GM19238 (cell line): Measurements from ENCODE around the gene RPTOR.
"Not testable (repeated sequence)": the region's sequence is repeated elsewhere in the genome, so short reads cannot be mapped to it uniquely, and the experiment has no call there.

Source experiments
- DNase-seq: peaks from one replicate; pipeline ENCODE4 v3.0.0; 2011; ENCODE audit warnings: low spot score; ENCODE audit not compliant: insufficient read length

Gene RPTOR

DNA sequence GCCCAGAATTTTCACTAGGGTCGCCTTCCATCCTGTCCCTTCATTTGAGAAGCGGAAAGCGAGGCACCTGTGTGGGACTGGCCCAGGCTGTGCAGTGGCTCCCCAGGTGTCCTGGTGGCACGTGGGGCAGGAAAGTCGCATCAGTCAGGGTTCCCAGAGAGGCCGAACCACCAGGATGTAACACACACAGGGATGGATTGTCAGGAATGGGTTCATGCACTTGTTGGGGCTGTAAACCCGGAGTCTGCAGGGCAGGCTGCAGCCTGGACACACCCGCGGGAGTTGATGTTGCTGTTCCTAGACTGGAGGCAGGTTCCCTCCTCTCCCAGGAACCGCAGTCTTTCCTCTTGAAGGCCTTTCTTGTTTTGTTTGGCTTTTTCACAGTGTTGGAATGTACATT, 30.7 kb upstream of the RPTOR start:
- DNase-seq, result no peak

DNA sequence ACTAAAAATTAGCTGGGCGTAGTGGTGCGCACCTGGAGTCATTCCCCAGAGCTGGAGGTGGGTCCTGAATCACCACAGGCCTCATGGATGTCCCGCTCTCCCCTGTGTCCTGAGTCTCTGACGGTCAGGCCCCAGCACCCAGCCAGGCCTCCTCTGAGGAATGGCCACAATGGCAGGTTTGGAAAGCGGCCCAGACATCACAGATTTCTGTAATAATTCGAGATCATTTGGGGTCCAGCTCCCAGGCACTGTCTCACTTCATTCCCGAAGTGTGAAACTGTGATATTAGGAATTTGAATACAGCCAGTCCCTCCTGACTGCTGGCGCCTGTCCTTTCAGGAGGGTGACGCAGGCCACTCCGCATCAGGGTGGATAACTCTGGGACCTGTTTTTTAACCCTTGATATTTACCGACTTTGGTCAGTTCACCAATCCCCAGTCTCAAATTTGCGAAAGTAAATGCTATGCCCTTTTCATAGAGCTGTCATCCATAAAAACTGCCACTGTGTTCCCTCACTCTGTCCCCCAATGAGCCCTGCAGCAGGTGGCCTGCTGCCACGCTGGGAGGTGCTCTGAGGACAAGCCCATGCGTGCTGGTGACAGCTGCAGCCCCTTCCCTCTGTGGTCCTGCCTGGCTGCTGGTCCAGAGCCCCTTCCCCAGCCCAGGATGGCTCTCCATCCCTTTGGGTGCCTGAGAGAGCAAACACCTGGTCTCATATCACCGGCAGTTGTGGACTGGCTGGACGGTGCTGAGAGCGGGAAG, 28.3 kb upstream of the RPTOR start:
- no peak for DNase-seq

- DNase-seq, result no peak
Measured at GRCh38 chr17:80517641-80518040, 27.0 kb upstream of the RPTOR start.

DNA sequence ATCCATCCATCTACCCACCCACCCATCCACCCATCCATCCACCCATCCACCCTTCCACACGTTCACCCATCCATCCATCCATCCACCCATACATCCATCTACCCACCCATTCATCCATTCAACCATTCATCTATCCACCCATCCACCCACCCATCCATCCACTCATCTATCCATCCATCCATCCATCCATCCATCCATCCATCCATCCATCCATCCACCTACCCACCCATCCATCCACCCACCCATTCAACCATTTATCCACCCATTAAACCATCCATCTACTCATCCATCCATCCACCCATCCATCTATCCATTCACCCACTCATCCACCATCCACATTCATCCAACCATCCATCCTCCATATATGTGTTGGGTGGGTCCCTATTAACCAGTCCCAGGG, 26.2 kb upstream of the RPTOR start:
- no peak for DNase-seq

GRCh38 chr17:80519091-80519781, 25.4 kb upstream of the RPTOR start:
- no peak for DNase-seq

DNA sequence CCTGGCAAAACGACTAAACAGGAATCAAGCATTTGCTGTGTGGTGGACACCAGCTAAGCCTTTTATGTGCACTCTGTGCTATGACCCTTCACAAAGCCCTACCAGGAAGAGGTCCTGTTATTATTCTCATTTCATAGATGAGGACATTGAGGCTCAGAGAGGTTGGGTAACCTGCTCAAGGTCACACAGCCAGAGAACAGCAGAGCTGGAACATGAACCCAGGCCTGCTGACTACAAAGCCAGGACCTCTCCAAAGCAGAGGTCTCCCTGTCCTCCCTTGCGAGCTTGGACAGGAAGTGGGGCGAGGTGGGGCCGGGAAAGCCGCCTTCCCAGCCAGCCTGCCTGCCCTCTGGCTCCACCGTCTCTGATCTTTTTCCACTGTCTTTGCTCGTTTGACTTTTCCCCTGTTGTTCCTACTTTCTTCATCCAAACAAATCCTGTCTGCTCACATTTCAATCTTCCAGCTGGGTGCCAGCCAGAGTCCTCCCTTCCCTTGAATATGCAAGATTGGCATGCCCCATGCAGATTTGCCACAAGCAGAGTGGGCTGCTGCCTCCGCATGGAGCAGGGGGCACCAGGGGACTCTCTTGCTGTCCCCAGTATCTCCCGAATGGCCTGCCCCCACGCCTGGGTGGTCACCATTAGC, 23.7 kb upstream of the RPTOR start:
- DNase-seq, result no peak

DNA sequence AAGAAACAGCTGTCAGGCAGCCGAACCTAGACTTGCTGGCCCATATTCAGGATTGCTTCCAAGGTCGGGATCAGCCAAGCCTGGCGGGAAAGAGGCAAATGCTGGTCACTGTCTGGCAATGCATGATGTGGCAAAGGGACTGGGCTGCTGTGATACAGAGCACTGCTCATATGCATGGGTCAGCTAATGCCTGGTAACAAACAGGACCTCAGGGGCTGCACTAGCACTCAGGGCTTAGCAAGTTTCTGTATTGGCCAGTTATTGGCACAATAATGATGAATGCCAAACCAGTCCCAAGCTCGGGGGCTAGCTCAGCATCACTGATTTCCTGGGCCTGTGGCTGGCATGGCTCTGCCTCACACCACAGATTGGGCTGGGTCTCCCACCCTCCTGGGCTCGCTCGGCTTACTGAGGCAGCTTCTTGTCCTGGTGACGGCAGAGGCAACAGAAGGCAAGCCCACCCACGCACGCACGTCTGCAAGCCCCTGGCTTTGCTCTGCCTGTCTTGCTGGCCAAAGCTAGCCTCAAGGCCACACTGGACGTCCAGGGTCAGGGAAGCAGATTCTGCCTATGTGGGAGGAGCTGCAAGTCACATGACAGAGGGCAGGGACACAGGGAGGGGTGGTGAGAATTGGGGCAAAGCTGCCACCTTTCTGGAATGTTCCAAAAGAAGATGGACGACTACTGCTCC, 21.4 kb upstream of the RPTOR start:
- DNase-seq, result no peak

- no peak for DNase-seq
Measured at GRCh38 chr17:80523956-80524712, 20.5 kb upstream of the RPTOR start.

GRCh38 chr17:80526116-80526910, 18.3 kb upstream of the RPTOR start:
- DNase-seq, result no peak

GRCh38 chr17:80527016-80527645, 17.5 kb upstream of the RPTOR start:
- no peak for DNase-seq

DNA sequence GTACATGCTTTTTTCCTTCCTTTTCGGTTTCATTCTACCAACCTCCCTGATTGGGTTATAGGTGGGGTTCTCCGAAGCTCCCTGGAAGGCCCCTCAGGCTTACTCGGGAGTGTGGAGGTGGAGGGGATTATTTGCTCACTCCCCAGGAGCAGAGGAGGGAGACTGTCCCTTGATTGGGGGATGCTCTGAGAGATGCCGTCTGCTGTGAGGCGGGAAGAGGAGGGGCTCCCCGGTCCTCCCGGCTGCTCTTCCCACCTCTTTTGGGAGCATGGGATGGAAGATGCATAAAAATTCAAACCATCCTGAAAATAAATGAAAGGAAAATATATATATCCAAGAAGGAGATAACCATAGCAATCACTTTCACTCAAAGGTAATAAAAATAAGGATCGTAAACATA, 16.1 kb upstream of the RPTOR start:
- DNase-seq, result no peak

DNA sequence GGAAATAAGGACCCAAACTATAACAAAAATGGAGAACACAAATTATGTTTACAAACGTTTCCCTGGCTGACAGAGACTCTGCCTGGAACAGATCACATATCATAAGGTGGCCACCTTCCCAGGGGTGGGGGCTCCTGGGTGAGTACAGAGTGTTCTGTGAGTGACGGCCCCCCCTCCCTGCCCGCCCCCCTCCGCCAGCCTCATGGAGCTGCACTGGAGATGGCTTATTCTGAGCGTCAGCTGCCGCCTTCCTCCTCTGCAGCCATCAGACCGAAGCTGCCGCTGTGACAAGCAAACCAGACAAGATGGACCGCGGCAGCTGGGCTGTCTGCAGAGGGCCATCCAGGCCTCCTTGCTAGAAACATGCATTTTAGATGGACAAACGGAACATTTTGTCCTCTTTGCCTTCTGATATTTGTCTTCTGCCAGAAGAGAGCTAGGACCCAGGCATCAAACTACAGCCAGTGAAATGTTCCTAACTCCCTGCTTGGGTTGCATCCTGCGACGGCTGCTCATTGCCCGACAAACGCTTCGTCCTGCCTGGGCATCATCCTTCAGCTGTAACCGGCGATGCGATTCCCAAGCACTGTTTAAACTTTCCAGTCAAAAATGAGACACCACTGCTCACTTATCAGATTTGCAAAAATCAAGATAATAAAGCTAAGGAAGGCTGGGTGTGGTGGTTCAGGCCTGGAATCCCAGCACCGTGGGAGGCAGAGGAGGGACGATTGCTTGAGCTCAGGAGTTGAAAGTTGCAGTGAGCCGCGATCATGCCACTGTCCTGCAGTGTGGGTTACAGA, 15.3 kb upstream of the RPTOR start:
- no peak for DNase-seq

DNA sequence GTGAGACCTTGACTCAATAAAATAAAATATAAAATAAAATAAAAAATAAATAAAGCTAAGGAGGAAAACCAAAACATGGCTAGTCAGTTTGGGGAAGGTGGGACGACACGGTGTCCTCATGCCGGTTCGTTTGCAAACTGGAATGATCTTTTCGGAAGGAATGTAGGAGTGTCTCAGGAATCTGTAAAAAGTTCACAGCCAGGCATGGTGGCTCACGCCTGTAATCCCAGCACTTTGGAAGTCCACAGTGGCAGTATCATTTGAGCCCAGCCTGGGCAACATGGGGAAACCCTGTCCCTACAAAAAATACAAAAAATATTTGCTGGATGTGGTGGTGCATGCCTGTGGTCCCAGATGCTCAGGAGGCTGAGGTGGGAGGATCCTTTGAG, 14.7 kb upstream of the RPTOR start:
- DNase-seq, result no peak

DNA sequence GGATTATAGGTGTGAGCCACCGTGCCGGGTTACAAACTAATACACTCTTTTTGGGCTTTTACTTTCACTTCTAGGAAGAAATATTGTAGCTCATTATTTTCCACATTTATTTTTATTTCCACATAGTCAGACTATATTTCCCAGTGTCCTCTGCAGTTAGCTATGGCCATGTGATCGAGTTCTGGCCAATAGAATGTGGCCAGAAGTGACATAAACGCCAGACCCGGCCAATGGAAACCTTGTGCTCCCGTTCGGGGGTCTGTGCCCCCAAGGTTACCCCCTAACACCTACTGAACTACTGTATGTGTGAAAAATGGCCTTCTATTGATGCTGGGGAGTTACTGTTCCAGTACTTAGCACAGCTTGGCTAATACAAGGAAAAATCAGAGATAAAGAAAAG, 13.2 kb upstream of the RPTOR start:
- DNase-seq, result no peak

- DNase-seq, result not testable (repeated sequence)
Measured at GRCh38 chr17:80537386-80537785, 7.3 kb upstream of the RPTOR start.

GRCh38 chr17:80538484-80538883, 6.2 kb upstream of the RPTOR start:
- DNase-seq, result no peak

- no peak for DNase-seq
Measured at GRCh38 chr17:80539022-80539641, 5.5 kb upstream of the RPTOR start.

- DNase-seq, result no peak
Measured at GRCh38 chr17:80545499-80545826, 825 bp downstream of the RPTOR start.

DNA sequence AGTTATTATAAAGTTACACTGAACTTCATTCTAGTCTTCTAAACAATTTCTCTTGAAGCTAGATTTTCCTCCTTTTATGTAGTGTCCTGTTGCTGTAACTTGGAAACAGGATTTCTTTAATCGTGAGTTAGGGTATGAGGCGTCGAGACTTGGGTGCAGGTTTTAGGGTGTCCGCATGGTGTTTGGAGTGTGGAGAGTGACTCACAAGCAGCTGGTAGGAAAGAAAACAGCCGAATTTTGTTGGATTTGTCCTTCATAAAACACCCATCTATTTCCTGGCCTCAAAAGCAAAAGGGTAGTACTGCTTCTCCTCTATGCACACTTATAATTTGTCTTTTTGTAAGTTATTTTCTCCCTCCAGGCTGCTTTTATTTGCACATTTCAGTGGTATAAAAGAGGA, 1.6 kb downstream of the RPTOR start:
- no peak for DNase-seq
